Muscle of back (tissue), 11 donors: Measurements from ENCODE around the gene TPRX2. TPM values are rescaled to one million over a fixed set of nuclear protein-coding genes. Genes with fewer than 3 reads are reported as not detected.
"Not testable (repeated sequence)": the region's sequence is repeated elsewhere in the genome, so short reads cannot be mapped to it uniquely, and the experiment has no call there.

ENCODE experiments used
- DNase-seq, 3 donors: peaks; one replicate each; pipeline versions ENCODE4 v3.0.0 to v3.0.0-alpha.2; 2013
- polyA plus RNA-seq, 10 donors: library from polyadenylated mRNA; unstranded; fragments of 120-200 nt; gene quantifications; one replicate each; pipeline ENCODE4 v1.2.1, GENCODE V29; 2013; ENCODE audit not compliant: insufficient read length in 10 of 10

TPRX2 gene
- polyA plus RNA-seq, 10 donors: not detected

- DNase-seq: no peak
These were observed 2.6 kb downstream of the TPRX2 start for GRCh38 chr19:47861630-47862029.

GRCh38 chr19:47863514-47863936 lies 4.5 kb downstream of the TPRX2 start:
- DNase-seq: peak; percentile 58 to 87 (median 83)

- no peak for DNase-seq
These were observed 6.1 kb downstream of the TPRX2 start for GRCh38 chr19:47865166-47865565.

- no peak for DNase-seq
These were observed 19.9 kb downstream of the TPRX2 start for GRCh38 chr19:47878906-47879305.

- not testable (repeated sequence) for DNase-seq
These were observed 20.4 kb downstream of the TPRX2 start for GRCh38 chr19:47879385-47879784.

- DNase-seq: no peak
These were observed 22.7 kb downstream of the TPRX2 start for GRCh38 chr19:47881757-47882156.

- no peak for DNase-seq
These were observed 23.9 kb downstream of the TPRX2 start for GRCh38 chr19:47882890-47883289.

GRCh38 chr19:47885067-47885463 lies 26.0 kb downstream of the TPRX2 start:
- DNase-seq: no peak

- no peak for DNase-seq
These were observed 27.1 kb downstream of the TPRX2 start, which contains the start of gene SULT2A1 for GRCh38 chr19:47886010-47886559. TSS of gene SULT2A1 (minus strand) at chr19:47886315. CDS start at chr19:47886257, 58 bp downstream.

GRCh38 chr19:47890865-47891621 lies 32.0 kb downstream of the TPRX2 start:
- no peak for DNase-seq

GRCh38 chr19:47891622-47891922 lies 32.5 kb downstream of the TPRX2 start:
- DNase-seq: no peak

- DNase-seq: no peak
These were observed 33.1 kb downstream of the TPRX2 start for GRCh38 chr19:47891923-47892666.

- DNase-seq: no peak
These were observed 36.2 kb downstream of the TPRX2 start for GRCh38 chr19:47895165-47895782.

- no peak for DNase-seq
These were observed 37.0 kb downstream of the TPRX2 start for GRCh38 chr19:47896019-47896418.

- DNase-seq: no peak
These were observed 37.7 kb downstream of the TPRX2 start for GRCh38 chr19:47896773-47897172.

- peak in 1 of 3 donors; percentile 11 for DNase-seq
These were observed 38.8 kb downstream of the TPRX2 start for GRCh38 chr19:47897861-47898260.

- DNase-seq: no peak
These were observed 40.3 kb downstream of the TPRX2 start for GRCh38 chr19:47899335-47899734.

- no peak for DNase-seq
These were observed 42.3 kb downstream of the TPRX2 start for GRCh38 chr19:47901370-47901769.

- not testable (repeated sequence) for DNase-seq
These were observed 50.3 kb downstream of the TPRX2 start for GRCh38 chr19:47909350-47909749.

- not testable (repeated sequence) for DNase-seq
These were observed 51.2 kb downstream of the TPRX2 start for GRCh38 chr19:47910191-47910590.
